ENCODE results near the gene ACTR3.

ACTR3 gene

DNA sequence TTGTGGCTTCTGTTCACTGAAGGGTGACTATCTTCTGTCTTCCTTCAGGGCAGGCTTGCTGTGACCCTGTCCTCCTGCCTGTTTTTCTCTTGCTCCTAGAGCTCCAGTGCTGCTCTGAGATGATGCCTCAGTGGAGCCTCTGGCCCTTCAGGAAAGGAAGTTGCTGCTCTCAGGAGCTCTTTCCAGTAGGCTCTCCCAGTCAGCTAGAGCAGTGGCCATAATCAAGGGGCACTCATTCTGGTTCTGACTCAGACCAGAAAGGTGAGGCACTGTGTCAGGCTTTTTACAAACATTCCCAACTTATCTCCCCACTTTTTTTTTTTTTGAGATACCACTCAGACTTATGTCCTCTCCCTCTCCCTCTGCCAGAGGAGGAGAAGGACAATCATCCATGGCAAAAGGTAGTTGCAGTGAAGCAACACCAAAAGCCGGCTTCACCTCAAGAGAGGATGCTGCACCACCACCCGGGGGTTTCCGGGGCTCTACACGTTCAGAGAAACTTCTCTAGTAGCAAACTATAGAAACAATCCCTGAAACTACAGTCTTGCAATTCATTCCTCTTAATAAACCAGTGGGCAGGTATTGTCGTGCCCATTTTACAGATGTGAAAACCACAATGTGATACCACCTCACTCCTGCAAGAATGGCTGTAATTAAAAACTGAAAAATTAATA lies 115.4 kb downstream of the ACTR3 start:
- no peak for DNase-seq (ENCODE audit: low read depth)

GRCh38 chr2:114006460-114006859 lies 116.6 kb downstream of the ACTR3 start:
- no peak for DNase-seq (ENCODE audit: low read depth)

DNA sequence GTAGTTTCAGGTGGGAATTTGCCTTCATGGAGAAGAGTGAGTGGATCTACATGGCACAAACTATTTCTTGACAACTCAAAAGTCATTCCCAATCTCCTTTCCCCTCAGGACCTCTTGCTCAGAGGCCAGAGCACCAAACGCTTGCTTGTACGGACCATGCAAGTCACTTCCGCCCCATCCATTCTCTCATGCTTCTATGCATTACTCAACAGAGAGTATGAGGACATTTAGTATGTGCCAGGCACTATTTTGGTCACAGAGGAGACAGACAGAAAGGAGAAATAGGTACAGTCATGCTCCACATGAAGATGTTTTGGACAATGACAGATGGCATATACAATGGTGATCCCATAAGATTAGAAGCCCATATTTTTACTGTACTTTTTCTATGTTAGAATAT lies 117.5 kb downstream of the ACTR3 start:
- no peak for DNase-seq (ENCODE audit: low read depth)

GRCh38 chr2:114008720-114009119 lies 118.8 kb downstream of the ACTR3 start:
- no peak for DNase-seq (ENCODE audit: low read depth)

DNA sequence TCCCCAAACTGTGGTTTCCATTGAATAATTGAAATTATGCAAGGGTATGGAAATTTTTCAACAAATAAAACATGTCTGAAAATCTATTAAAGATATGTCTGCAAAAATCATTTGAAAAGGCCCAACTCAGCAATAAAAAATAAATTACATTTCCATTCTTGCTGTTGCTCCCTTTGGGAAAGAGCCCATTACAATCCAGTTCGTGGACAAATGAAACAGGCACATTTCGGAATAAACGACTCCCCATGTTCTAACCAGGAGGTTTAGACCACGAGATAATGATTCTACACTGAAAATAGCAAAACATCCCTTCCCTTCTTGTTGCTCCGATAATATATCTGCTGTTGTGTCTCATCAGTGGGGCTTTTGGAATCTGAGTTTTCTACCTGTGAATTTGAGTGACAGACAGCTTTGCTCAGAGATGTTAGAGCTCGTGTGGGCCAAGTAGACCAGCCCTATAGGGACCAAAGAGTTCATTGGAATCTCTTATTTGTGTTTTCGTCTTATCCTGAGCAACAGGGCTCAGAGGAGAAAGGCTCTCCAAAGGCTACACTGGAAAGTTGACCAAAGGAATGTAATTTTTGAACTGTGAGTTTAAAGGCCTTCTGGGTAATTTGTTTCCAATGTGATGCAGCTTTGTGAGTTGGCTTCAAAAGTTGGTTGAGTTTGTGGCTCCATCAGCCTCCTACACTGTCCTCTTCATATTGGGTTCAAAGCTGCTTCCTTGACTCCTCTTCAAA lies 119.5 kb downstream of the ACTR3 start:
- DNase-seq (ENCODE audit: low read depth), result no peak

DNA sequence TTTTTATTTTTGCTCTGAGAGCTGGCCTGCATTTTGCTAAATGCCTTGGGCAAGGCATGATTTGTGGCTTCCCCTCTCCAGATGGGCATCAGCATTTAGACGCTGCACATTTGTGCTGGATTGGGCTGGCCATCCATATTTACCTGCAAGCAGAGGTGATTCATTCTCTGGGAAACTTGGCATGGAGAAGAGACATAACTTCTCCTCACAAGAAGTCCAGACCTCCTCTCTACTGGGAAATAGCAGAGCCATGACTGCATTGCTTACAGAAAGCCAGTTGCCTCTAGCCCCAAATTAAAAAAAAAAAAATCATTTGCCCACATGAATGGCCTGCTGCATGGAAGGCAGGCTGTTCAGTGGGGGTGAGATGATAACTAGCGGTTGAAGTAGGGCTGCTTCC lies 120.1 kb downstream of the ACTR3 start:
- no peak for DNase-seq (ENCODE audit: low read depth)

- no peak for DNase-seq (ENCODE audit: low read depth)
These were observed 121.8 kb downstream of the ACTR3 start for GRCh38 chr2:114011713-114012112.

Measured in stimulated activated CD8-positive, alpha-beta memory T cell treated with anti-CD3 and anti-CD28 coated beads, Interleukin-12 subunit alpha, Interleukin-12 subunit beta, amount 100 ng/mL, for 1 hour (primary cell).